ENCODE data around the gene PIF1. TPM values are rescaled to one million over a fixed set of nuclear protein-coding genes. Genes with fewer than 3 reads are reported as not detected.
A peak's percentile ranks its signal among the peaks of the same experiment; 100 is the strongest.
"Not testable (repeated sequence)": the region's sequence is repeated elsewhere in the genome, so short reads cannot be mapped to it uniquely, and the experiment has no call there.

The PIF1 gene
- total RNA-seq, 3 donors from 2014 or later (not counting 1 experiment from before 2014, with no cell fraction given): 6.2 to 23.9 (median 9.7) TPM

GRCh38 chr15:64824929-64825430, 467 bp downstream of the PIF1 start:
- peaks cover 33 to 41% of the 10 kb centered on the region in 2 donors for H3K4me1 Mint-ChIP-seq
- DNase-seq: peak in 1 of 2 donors; percentile 44
- H3K27ac ChIP-seq (ENCODE audit: low read length): no peak overlapping the region

GRCh38 chr15:64816452-64816851, 9.0 kb downstream of the PIF1 start:
- 97% methylated on average over 13 of the region's 13 CpGs for WGBS (ENCODE audit: insufficient coverage)

More at GRCh38 chr15:64824929-64825430, 467 bp downstream of the PIF1 start:
- Histone ChIP-seq H3K27me3 (ENCODE audit: control insufficient read depth, insufficient read depth, low read length) (no peaks in the 10 kb centered on the region), H3K4me1 (ENCODE audit: control insufficient read depth, insufficient read depth, low read length) (peaks cover 34% of the 10 kb centered on the region), H3K36me3 (ENCODE audit: control insufficient read depth, insufficient read depth, low read length) (no peaks in the 10 kb centered on the region), H3K9me3 (ENCODE audit: control insufficient read depth, insufficient read depth, low read length) (no peaks in the 10 kb centered on the region), H3K4me3 (ENCODE audit: low read length) (peak overlapping the region; percentile 30)
- H3K27me3 Mint-ChIP-seq (ENCODE audit: low read depth in 2 of 2): no peaks in the 10 kb centered on the region
- WGBS (ENCODE audit: insufficient coverage): 2% methylated on average over 17 of the region's 17 CpGs
- peak in 1 of 3 donors; percentile 2 for ATAC-seq
- H3K27ac Mint-ChIP-seq: peak overlapping the region; percentile 70 to 73
- intact Hi-C loops (cut with micrococcal nuclease): loop anchor here (1.0 kb wide), 3 partner anchors 10 to 70 kb away; partner anchors contain the start of gene PLEKHO2
- H3K36me3 Mint-ChIP-seq: no peaks in the 10 kb centered on the region
- H3K4me3 Mint-ChIP-seq: peak overlapping the region; percentile 89
- H3K9me3 Mint-ChIP-seq: no peaks in the 10 kb centered on the region
- TF ChIP-seq, protein P1, sequence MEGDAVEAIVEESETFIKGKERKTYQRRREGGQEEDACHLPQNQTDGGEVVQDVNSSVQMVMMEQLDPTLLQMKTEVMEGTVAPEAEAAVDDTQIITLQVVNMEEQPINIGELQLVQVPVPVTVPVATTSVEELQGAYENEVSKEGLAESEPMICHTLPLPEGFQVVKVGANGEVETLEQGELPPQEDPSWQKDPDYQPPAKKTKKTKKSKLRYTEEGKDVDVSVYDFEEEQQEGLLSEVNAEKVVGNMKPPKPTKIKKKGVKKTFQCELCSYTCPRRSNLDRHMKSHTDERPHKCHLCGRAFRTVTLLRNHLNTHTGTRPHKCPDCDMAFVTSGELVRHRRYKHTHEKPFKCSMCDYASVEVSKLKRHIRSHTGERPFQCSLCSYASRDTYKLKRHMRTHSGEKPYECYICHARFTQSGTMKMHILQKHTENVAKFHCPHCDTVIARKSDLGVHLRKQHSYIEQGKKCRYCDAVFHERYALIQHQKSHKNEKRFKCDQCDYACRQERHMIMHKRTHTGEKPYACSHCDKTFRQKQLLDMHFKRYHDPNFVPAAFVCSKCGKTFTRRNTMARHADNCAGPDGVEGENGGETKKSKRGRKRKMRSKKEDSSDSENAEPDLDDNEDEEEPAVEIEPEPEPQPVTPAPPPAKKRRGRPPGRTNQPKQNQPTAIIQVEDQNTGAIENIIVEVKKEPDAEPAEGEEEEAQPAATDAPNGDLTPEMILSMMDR (IDR thresholded peaks at IDR 0.05): no peak

DNA sequence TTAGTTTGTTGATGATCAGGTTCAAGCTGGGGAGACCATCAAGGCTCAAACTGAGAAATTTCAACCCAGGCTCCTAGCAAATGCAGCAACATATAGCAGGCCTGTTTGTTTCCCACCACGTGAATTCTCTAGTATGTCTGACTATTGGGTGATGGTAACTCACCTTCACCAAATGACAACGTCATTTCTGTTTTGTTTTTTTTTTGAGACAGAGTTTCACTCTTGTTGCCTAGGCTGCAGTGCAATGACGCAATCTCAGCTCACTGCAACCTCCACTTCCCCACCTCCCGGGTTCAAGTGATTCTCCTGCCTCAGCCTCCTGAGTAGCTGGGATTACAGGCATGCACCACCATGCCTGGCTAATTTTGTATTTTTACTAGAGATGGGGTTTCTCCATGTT, 10.5 kb downstream of the PIF1 start:
- not testable (repeated sequence) for H3K36me3 Mint-ChIP-seq; H3K4me3 Mint-ChIP-seq; H3K27me3 ChIP-seq (ENCODE audit: control insufficient read depth, insufficient read depth, low read length); ATAC-seq; DNase-seq; H3K27ac ChIP-seq (ENCODE audit: low read length); H3K9me3 Mint-ChIP-seq; H3K27me3 Mint-ChIP-seq (ENCODE audit: low read depth in 2 of 2); H3K9me3 ChIP-seq (ENCODE audit: control insufficient read depth, insufficient read depth, low read length); H3K4me1 Mint-ChIP-seq; H3K4me1 ChIP-seq (ENCODE audit: control insufficient read depth, insufficient read depth, low read length); H3K36me3 ChIP-seq (ENCODE audit: control insufficient read depth, insufficient read depth, low read length); H3K4me3 ChIP-seq (ENCODE audit: low read length); H3K27ac Mint-ChIP-seq
- WGBS (ENCODE audit: insufficient coverage): 78% methylated on average over 4 of the region's 4 CpGs
- intact Hi-C loops (cut with micrococcal nuclease): loop anchor here (10.0 kb wide), 1 partner anchor 50 kb away; no protein-coding TSS in a partner anchor

More at GRCh38 chr15:64816452-64816851, 9.0 kb downstream of the PIF1 start:
- intact Hi-C loops (cut with micrococcal nuclease): loop anchor here (10.0 kb wide), 1 partner anchor 52 kb away; no protein-coding TSS in a partner anchor
- TF ChIP-seq, protein P1 (IDR thresholded peaks at IDR 0.05): no peak
- Histone ChIP-seq H3K27me3 (ENCODE audit: control insufficient read depth, insufficient read depth, low read length) (no peaks in the 10 kb centered on the region), H3K27ac (ENCODE audit: low read length) (no peak overlapping the region), H3K9me3 (ENCODE audit: control insufficient read depth, insufficient read depth, low read length) (no peaks in the 10 kb centered on the region), H3K4me1 (ENCODE audit: control insufficient read depth, insufficient read depth, low read length) (no peaks in the 10 kb centered on the region), H3K4me3 (ENCODE audit: low read length) (no peak overlapping the region), H3K36me3 (ENCODE audit: control insufficient read depth, insufficient read depth, low read length) (no peaks in the 10 kb centered on the region)
- DNase-seq: no peak
- Mint-ChIP-seq H3K4me3 (no peak overlapping the region), H3K27me3 (ENCODE audit: low read depth in 2 of 2) (no peaks in the 10 kb centered on the region), H3K9me3 (no peaks in the 10 kb centered on the region), H3K4me1 (no peaks in the 10 kb centered on the region), H3K27ac (no peak overlapping the region), H3K36me3 (no peaks in the 10 kb centered on the region)
- no peak for ATAC-seq

GRCh38 chr15:64814283-64814682, 11.2 kb downstream of the PIF1 start:
- not testable (repeated sequence) for H3K4me3 Mint-ChIP-seq; H3K9me3 ChIP-seq (ENCODE audit: control insufficient read depth, insufficient read depth, low read length); H3K4me1 Mint-ChIP-seq; H3K36me3 Mint-ChIP-seq; H3K4me3 ChIP-seq (ENCODE audit: low read length); H3K9me3 Mint-ChIP-seq; H3K27me3 Mint-ChIP-seq (ENCODE audit: low read depth in 2 of 2); H3K27ac Mint-ChIP-seq; H3K27ac ChIP-seq (ENCODE audit: low read length); ATAC-seq; H3K36me3 ChIP-seq (ENCODE audit: control insufficient read depth, insufficient read depth, low read length); H3K27me3 ChIP-seq (ENCODE audit: control insufficient read depth, insufficient read depth, low read length); H3K4me1 ChIP-seq (ENCODE audit: control insufficient read depth, insufficient read depth, low read length); DNase-seq
- intact Hi-C loops (cut with micrococcal nuclease): loop anchor here (10.0 kb wide), 1 partner anchor 49 kb away; no protein-coding TSS in a partner anchor
- 98% methylated on average over 6 of the region's 8 CpGs for WGBS (ENCODE audit: insufficient coverage)

All from natural killer cell (primary cell).